Measurements from ENCODE around the gene SDC4.

SDC4 gene

DNA sequence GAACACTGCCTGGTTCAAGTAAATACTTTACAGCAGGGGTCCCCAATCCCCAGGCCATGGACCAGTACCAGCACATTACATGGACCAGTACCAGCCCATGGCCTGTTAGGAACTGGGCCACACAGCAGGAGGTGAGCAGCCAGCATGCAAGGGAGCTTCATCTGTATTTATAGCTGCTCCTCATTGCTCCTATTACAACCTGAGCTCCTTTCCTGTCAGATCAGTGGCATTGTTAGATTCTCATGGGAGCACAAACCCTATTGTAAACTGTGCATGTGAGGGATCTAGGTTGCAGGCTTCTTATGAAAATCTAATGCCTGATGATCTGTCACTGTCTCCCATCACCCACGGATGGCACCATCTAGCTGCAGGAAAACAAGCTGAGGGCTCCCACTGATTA is 53.6 kb downstream of the SDC4 start:
- no peak for DNase-seq (ENCODE audit: low spot score)

- DNase-seq (ENCODE audit: low spot score) = no peak
Observed at GRCh38 chr20:45294003-45294368, 54.2 kb downstream of the SDC4 start.

DNA sequence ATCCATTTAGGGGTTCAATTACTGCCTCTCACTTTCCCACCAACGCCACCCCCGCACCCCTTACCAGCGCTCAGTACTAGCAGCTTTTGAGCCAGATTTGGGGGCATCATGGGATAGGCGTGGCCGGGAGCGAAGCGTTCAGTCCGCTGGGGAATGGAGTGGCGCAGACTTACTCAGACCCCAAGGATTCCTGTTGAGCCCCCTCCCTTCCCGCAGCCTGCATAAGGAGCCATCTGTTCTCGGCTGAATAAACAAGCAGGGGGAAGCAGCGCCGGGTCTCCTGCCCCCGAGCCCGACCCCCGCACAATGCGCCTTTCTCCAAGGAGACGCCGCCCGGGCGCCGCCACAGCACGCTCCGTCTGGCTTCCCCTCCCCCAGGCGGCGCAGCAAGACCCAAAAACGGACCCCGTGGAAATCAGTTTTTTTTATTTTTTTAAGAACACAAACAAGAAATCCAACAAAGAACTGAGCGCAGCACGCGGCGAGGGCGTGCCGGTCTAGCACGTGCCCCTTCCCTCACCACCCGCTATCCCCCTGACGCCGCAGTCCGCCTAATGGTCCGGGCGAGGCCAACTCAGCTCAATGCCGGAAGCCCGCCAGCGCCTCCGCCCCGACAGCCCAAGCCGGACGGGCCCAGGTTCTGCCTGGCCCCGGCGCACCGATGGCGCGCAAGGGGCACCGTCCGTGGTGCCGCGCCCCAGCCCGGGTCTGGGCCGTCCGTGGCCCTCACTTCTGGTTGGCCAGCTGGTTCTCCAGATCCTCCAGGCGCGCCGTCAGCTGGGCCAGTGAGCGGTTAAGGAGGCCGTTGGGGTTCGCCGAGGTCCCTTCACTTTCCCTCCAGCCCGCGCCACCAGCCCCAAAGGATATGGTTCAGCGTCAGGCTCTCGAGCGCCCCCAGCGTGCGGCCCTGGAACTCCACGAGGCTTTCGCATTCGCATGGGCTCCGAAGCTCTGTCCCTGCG is 54.9 kb downstream of the SDC4 start:
- peak; percentile 58 for DNase-seq (ENCODE audit: low spot score)

- DNase-seq (ENCODE audit: low spot score) = no peak
Observed at GRCh38 chr20:45292343-45292742, 55.9 kb downstream of the SDC4 start.

GRCh38 chr20:45291526-45291925 is 56.7 kb downstream of the SDC4 start:
- no peak for DNase-seq (ENCODE audit: low spot score)

GRCh38 chr20:45290677-45291355 is 57.4 kb downstream of the SDC4 start:
- peak; percentile 68 for DNase-seq (ENCODE audit: low spot score)

DNA sequence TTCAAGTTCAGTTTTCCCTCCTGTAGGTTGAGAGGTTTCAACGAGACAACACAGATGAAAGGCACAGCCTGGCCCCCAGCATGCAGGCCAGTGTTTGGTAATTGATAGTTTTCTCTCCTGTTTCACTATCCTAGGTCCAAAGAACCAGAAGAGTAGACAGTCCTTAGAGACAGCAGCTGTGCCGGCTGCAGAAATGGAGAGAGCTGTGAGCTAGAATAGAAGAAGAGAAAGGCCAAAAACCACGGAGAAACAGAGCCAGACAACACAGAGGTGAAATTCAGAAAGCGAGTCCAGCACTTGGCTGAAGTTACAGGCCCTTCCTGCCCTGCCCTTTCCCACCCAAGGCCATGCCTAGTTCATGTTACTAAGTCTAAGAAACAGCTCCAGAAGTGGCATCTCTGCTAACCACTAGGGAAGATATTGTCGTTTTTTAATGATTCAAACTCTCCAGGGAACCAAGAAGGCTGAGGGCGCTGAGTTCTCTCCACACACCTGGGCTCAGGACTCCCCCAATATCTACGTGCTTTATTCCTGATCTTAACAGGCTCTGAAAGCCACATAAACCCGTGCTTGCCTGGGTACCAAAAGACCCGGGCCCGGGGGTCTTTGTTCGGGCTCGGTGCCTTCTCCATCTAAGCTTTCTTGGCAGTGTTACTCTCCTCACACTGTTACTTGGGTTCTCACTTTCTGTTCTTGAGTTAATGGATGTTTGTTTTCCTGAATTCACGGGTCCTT is 58.1 kb downstream of the SDC4 start:
- DNase-seq (ENCODE audit: low spot score) = no peak

GRCh38 chr20:45288860-45289259 is 59.4 kb downstream of the SDC4 start:
- DNase-seq (ENCODE audit: low spot score) = no peak

- DNase-seq (ENCODE audit: low spot score) = no peak
Observed at GRCh38 chr20:45288376-45288775, 59.8 kb downstream of the SDC4 start.

DNA sequence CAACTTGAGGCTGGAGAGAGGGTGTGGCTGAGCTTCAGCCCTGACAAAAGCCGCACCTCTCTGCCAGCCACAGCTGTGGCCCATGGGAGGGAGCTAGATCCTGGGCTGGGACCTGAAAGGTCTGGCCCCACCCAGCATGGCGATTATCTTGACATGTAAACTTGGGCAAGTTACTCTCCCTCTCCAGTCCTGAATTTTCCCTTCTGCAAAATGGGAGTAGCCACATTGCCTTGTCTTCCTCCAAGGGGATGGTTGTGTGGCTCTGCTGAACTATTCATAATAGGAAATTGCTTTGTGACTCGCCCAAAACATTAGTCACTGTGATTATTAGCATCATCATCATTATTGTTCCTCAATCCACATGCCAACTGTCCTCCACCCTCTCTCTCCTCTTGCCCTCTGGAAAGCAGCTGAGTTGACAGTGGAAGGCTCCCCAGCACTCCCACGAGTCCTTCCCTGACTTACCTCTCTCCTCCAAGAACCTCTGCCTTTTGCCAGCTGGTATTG is 64.6 kb downstream of the SDC4 start:
- no peak for DNase-seq (ENCODE audit: low spot score)

DNA sequence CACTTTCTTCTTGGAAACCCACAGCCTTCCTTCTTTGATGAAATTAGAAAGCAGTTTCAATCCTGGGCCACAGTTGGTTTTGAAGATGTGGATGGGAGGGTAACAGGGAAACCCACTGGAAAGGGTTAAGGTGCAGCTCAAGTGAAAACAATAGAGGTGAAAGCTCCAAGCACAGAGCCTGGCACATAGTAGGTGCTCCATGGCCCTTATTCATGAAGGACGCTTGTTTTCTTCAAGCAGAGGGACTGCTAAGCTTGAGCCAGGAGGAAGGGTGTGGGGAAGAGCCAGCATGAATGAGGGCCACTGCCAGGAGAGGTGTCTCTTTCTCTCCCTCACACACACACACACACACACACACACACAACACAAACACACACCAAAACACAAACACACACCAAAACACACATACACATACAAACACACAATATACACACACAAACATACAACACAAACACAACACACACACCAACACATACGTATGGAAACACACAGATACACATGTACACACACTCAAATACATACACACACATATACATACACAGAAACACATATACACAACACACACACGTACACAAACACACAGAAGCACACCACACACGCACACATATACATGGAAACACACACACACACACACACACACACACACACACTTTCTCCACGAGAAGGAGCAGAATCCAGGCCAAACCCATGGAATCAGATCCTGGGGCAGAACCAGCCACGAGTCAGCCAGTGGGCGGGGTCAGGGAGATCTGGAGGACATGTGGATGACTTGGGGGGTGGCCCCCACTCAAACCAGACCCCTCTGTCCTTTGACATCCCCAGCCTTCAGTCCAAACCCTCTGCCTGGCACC is 65.3 kb downstream of the SDC4 start:
- no peak for DNase-seq (ENCODE audit: low spot score)

DNA sequence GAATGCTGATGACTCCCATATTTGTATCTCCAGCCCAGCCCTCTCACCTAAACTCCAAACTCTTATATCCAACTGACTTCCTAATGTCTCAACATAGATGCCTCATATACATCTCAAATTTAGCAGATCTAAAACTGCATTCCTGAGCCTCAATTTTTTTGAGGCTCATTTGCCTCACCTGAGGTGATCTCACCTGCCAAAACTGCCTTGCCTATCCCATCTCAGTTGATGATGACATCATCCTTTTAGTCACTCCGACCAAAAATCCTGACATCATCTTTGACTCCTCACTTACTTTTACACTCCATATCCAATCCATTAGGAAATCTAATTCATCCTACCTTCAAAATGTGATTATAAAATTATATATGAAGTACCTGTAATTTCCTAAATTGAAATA is 68.2 kb downstream of the SDC4 start:
- DNase-seq (ENCODE audit: low spot score) = no peak

- no peak for DNase-seq (ENCODE audit: low spot score)
Observed at GRCh38 chr20:45275338-45275737, 72.9 kb downstream of the SDC4 start.
